ENCODE measurements around the gene CD151. TPM values are rescaled to one million over a fixed set of nuclear protein-coding genes. Genes with fewer than 3 reads are reported as not detected.

CD151 gene
- total RNA-seq, 4 donors from 2014 or later: 102 to 277 (median 237) TPM

DNA sequence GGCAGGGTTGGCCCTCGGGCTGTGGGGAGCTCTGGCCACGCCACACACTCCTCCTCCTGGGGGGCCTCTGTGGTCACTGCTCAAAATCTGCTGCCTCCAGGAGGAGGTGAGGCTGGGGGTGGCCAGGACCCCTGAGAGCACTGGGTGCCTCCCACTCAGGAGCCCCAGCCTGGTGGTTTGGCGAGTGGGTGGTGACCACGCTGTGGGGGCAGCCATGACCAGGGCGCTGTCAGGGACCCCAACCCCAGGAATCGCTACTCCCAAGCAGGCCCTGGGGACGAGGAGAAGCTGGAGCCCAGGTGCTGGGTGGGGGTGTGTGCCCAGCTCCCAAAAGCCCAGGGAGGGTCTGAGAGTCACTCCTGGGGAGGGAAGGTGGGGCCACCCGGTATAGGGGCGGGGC, 40.0 kb downstream of the CD151 start:
- DNase-seq: no peak
- no peaks in the 10 kb centered on the region for H3K27me3 ChIP-seq
- no peak overlapping the region for H3K4me3 ChIP-seq
- no peaks in the 10 kb centered on the region for H3K4me1 ChIP-seq
- H3K36me3 ChIP-seq: no peaks in the 10 kb centered on the region
- TF ChIP-seq, protein P1, sequence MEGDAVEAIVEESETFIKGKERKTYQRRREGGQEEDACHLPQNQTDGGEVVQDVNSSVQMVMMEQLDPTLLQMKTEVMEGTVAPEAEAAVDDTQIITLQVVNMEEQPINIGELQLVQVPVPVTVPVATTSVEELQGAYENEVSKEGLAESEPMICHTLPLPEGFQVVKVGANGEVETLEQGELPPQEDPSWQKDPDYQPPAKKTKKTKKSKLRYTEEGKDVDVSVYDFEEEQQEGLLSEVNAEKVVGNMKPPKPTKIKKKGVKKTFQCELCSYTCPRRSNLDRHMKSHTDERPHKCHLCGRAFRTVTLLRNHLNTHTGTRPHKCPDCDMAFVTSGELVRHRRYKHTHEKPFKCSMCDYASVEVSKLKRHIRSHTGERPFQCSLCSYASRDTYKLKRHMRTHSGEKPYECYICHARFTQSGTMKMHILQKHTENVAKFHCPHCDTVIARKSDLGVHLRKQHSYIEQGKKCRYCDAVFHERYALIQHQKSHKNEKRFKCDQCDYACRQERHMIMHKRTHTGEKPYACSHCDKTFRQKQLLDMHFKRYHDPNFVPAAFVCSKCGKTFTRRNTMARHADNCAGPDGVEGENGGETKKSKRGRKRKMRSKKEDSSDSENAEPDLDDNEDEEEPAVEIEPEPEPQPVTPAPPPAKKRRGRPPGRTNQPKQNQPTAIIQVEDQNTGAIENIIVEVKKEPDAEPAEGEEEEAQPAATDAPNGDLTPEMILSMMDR (IDR thresholded peaks at IDR 0.05): no peak
- TF ChIP-seq POLR2A (IDR thresholded peaks at IDR 0.05): no peak
- H3K27ac ChIP-seq: no peak overlapping the region
- H3K9me3 ChIP-seq: no peaks in the 10 kb centered on the region

DNA sequence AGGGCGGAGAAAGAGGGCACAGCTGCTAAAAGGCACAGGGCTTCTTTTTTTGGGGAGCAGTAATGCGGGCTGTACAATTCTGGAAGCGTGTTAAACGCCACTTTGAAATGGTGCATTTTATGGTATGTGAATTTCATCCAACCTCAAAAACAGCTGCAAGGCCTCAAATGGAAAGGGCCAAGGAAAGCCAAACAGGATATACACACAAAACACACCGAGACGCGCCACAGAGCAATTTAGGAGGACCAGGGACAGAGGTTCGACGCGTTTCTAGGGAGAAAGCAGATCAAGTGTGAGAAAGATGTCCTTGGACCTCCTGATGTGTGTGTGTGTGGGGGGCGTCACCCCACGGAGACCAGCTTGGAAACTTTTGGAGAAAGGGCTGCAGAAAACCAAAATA, 41.0 kb downstream of the CD151 start:
- H3K4me3 ChIP-seq: no peak overlapping the region
- no peak for TF ChIP-seq POLR2A (IDR thresholded peaks at IDR 0.05)
- TF ChIP-seq, protein P1 (IDR thresholded peaks at IDR 0.05): no peak
- no peaks in the 10 kb centered on the region for H3K4me1 ChIP-seq
- no peak for DNase-seq
- H3K36me3 ChIP-seq: no peaks in the 10 kb centered on the region
- H3K9me3 ChIP-seq: no peaks in the 10 kb centered on the region
- no peaks in the 10 kb centered on the region for H3K27me3 ChIP-seq
- no peak overlapping the region for H3K27ac ChIP-seq

DNA sequence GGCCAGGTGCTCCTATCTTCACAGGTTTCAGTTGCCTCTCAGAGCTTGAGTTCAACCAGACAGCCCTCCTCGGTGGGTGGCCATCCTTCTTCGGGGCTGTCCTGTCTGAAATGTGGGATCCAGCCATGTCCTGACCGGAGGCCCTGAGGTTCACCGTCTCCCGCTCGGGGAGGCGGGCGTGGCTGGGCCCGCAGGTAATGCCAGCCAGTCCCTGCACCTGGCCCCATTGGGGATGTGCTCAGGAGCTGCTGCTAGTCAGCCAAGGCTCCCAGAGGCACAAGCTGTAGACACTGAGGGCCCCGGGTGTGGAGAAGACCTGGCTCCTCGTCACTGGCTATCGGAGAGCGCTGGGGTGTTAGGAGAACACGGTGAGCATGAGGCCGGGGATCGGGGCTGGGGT, 42.5 kb downstream of the CD151 start:
- no peaks in the 10 kb centered on the region for H3K4me1 ChIP-seq
- no peaks in the 10 kb centered on the region for H3K36me3 ChIP-seq
- DNase-seq: no peak
- no peaks in the 10 kb centered on the region for H3K9me3 ChIP-seq
- no peak overlapping the region for H3K27ac ChIP-seq
- H3K4me3 ChIP-seq: no peak overlapping the region
- TF ChIP-seq, protein P1 (IDR thresholded peaks at IDR 0.05): no peak
- TF ChIP-seq POLR2A (IDR thresholded peaks at IDR 0.05): no peak
- no peaks in the 10 kb centered on the region for H3K27me3 ChIP-seq

DNA sequence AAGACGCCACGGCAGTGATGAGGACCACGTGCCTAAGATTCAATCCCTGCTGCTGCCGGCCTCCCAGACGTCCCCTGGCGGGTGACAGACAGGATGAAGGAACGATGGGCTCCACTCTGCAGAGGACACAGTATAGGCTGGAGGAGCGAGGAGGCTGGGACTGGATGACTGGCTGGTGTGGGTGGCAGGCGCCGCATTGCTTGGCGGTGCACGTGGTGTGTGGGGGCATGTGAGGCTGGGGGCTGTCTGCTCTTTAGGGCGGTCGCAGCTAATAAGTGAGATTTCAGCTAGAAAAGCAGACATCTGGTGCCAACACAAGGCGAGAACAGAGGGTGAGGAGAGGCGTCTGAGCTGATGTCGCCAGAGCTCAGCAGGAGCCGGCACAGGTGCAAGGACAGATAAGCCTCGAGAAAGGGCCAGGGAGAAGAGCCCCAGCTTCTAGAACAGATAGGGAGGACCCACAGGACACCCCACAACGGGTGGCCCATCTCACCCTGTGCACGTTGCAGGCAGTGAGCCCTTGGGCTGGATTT, 43.1 kb downstream of the CD151 start:
- Histone ChIP-seq H3K4me3 (no peak overlapping the region), H3K9me3 (no peaks in the 10 kb centered on the region), H3K4me1 (no peaks in the 10 kb centered on the region), H3K27me3 (no peaks in the 10 kb centered on the region), H3K27ac (no peak overlapping the region), H3K36me3 (no peaks in the 10 kb centered on the region)
- TF ChIP-seq, protein P1 (IDR thresholded peaks at IDR 0.05): no peak
- TF ChIP-seq POLR2A (IDR thresholded peaks at IDR 0.05): no peak
- DNase-seq: no peak

DNA sequence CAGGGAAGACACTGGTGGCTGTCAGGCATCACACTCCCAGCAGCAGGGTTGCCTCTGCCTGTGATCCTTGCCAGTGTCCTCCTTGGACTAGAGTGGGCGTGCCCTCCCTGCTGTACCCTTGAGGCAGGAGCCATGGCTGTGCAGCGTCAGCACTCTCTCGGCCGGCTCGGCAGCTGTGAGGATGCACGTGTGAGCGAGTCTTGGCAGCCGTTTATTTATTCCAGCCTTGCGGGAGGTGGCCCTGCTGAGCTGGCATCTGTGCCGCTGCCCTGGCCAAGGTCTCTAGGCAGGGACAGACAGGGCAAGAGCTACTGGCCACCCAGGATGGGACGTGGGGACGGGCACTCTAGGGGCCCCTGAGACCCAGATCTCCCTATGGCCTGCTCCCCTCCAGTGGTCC, 43.8 kb downstream of the CD151 start:
- Histone ChIP-seq H3K27me3 (no peaks in the 10 kb centered on the region), H3K9me3 (no peaks in the 10 kb centered on the region), H3K27ac (no peak overlapping the region), H3K4me3 (no peak overlapping the region), H3K36me3 (no peaks in the 10 kb centered on the region), H3K4me1 (no peaks in the 10 kb centered on the region)
- no peak for DNase-seq
- no peak for TF ChIP-seq POLR2A (IDR thresholded peaks at IDR 0.05)
- TF ChIP-seq, protein P1 (IDR thresholded peaks at IDR 0.05): no peak

DNA sequence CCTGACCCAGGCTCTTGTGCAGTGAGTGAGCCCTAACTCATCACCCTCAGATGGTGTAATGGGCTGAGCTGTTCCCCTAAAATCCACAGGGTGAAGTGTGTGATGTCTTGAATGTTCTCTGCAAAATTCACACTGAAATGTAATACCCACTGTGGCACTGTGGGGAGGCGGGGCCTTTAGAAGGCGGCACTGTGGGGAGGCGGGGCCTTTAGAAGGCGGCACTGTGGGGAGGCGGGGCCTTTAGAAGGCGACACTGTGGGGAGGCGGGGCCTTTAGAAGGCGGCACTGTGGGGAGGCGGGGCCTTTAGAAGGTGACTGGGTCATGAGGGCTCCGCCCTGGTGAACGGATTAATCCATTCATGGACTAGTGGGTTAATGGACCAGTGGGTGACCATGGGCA, 44.8 kb downstream of the CD151 start:
- TF ChIP-seq, protein P1 (IDR thresholded peaks at IDR 0.05): no peak
- TF ChIP-seq POLR2A (IDR thresholded peaks at IDR 0.05): no peak

More for the DNA sequence above, 44.8 kb downstream of the CD151 start:
- Histone ChIP-seq H3K4me1 (no peaks in the 10 kb centered on the region), H3K27me3 (no peaks in the 10 kb centered on the region), H3K36me3 (no peaks in the 10 kb centered on the region), H3K4me3 (no peak overlapping the region), H3K9me3 (no peaks in the 10 kb centered on the region), H3K27ac (no peak overlapping the region)
- DNase-seq: no peak
